H1 (cell line): ENCODE data around the gene MS4A18. TPM values are rescaled to one million over a fixed set of nuclear protein-coding genes. Genes with fewer than 3 reads are reported as not detected.
A peak's percentile ranks its signal among the peaks of the same experiment; 100 is the strongest.

Experiments
- CTCF ChIA-PET: fragments of 300-600 bp; sonication (Branson Sonifier 250); formaldehyde crosslinking; loops from one replicate; lab custom pipeline; 2021; ENCODE audit not compliant: partially characterized antibody; lab: Charles Lee
- POLR2A ChIA-PET: fragments of 300-600 bp; sonication (Branson Sonifier 250); formaldehyde crosslinking; loops from one replicate; lab custom pipeline; 2021; ENCODE audit warnings: inconsistent platforms; ENCODE audit not compliant: partially characterized antibody; lab: Charles Lee
- DNase-seq, 2 experiments: peaks; one replicate each; pipeline versions ENCODE4 v3.0.0 to v3.0.0-alpha.2; 2010 to 2022; ENCODE audit warnings: low spot score in 2 of 2, low read depth in 1 of 2, mixed read lengths in 1 of 2
- FAIRE-seq: peaks from 2 replicates; lab custom pipeline; 2011; peaks lifted over from hg19 to GRCh38; lab: Jason Lieb, UNC
- H2AFZ ChIP-seq: 2 replicates; pipeline ENCODE4 v1.8.1; 2012; ENCODE audit warnings: low read length, inconsistent platforms
- H2AK5ac ChIP-seq: 2 replicates; pipeline ENCODE4 v1.6.1; 2013; ENCODE audit warnings: low read depth, low read length
- H2BK120ac ChIP-seq: replicated peaks from 2 replicates; pipeline ENCODE3; 2013; ENCODE audit warnings: low read depth, low read length, inconsistent platforms
- H2BK12ac ChIP-seq: 2 replicates; pipeline ENCODE4 v1.6.1; 2013; ENCODE audit warnings: low read depth, low read length
- H2BK15ac ChIP-seq: 2 replicates; pipeline ENCODE4 v1.6.1; 2013; ENCODE audit warnings: low read length
- H2BK20ac ChIP-seq: 2 replicates; pipeline ENCODE4 v1.6.1; 2013; ENCODE audit warnings: low read length
- H2BK5ac ChIP-seq: 2 replicates; pipeline ENCODE4 v1.6.1; 2013; ENCODE audit warnings: low read depth, low read length
- H3K14ac ChIP-seq: 2 replicates; pipeline ENCODE4 v1.6.1; 2013; ENCODE audit warnings: inconsistent platforms; ENCODE audit not compliant: insufficient read length
- H3K18ac ChIP-seq: 2 replicates; pipeline ENCODE4 v1.6.1; 2013; ENCODE audit warnings: low read length; ENCODE audit errors: extremely low read depth
- H3K23ac ChIP-seq: 2 replicates; pipeline ENCODE4 v1.6.1; 2013; ENCODE audit warnings: inconsistent platforms; ENCODE audit not compliant: insufficient read length
- H3K23me2 ChIP-seq: 2 replicates; pipeline ENCODE4 v1.6.1; 2013; ENCODE audit warnings: low read depth, low read length
- H3K27ac ChIP-seq: 2 replicates; pipeline ENCODE4 v1.6.1; 2011; ENCODE audit warnings: low read depth, low read length, inconsistent platforms
- H3K27me3 ChIP-seq, 4 experiments: replicated peaks in 1 of 4; 1 replicate in 1 of 4; 2 replicates in 3 of 4; pipeline versions ENCODE4 v1.6.1 to v1.8.1; 2011 to 2013; ENCODE audit warnings: low read length in 3 of 4, mild to moderate bottlenecking in 3 of 4, inconsistent platforms in 2 of 4, mixed read lengths in 2 of 4, moderate library complexity in 1 of 4; ENCODE audit not compliant: control insufficient read depth in 3 of 4, insufficient read depth in 3 of 4; ENCODE audit errors: extremely low read depth in 1 of 4
- H3K36me3 ChIP-seq, 4 experiments: 2 replicates each; pipeline versions ENCODE4 v1.6.1 to v1.8.1; 2011 to 2013; ENCODE audit warnings: mild to moderate bottlenecking in 4 of 4, low read length in 3 of 4, moderate library complexity in 2 of 4, control low read depth in 1 of 4, inconsistent platforms in 1 of 4; ENCODE audit not compliant: insufficient read depth in 4 of 4, control insufficient read depth in 2 of 4
- H3K4ac ChIP-seq: replicated peaks from 2 replicates; pipeline ENCODE3; 2013; ENCODE audit warnings: low read length, low read depth, mixed read lengths, inconsistent platforms; ENCODE audit not compliant: insufficient read length
- H3K4me1 ChIP-seq, 4 experiments: replicated peaks in 1 of 4; 1 replicate in 1 of 4; 2 replicates in 3 of 4; pipeline versions ENCODE4 v1.6.1 to v1.8.1; 2011 to 2013; ENCODE audit warnings: low read length in 3 of 4, inconsistent platforms in 2 of 4, mixed read lengths in 1 of 4; ENCODE audit not compliant: insufficient read depth in 4 of 4, control insufficient read depth in 3 of 4
- H3K4me2 ChIP-seq, 2 experiments: 2 replicates each; pipeline versions ENCODE4 v1.6.1 to v1.8.1; 2011 to 2013; ENCODE audit warnings: low read depth in 2 of 2, low read length in 2 of 2, control low read depth in 1 of 2, inconsistent platforms in 1 of 2, mild to moderate bottlenecking in 1 of 2; ENCODE audit not compliant: insufficient read depth in 1 of 2
- H3K4me3 ChIP-seq, 4 experiments: fragments of 200-600, 300-600 bp in 1 of 4; sonication (generic), shearing (Covaris generic), sonication (Bioruptor Twin) in 1 of 4; 2 replicates each; pipeline versions ENCODE4 v1.5.1 to v1.8.1; 2011 to 2016; ENCODE audit warnings: low read length in 4 of 4, low read depth in 3 of 4, control low read depth in 2 of 4, inconsistent platforms in 2 of 4, mild to moderate bottlenecking in 2 of 4, mixed read lengths in 1 of 4, moderate library complexity in 1 of 4; ENCODE audit not compliant: insufficient read depth in 2 of 4; ENCODE audit errors: extremely low read depth in 1 of 4
- H3K56ac ChIP-seq: replicated peaks from 2 replicates; pipeline ENCODE3; 2013; ENCODE audit warnings: low read depth, mild to moderate bottlenecking, mixed read lengths, low read length, inconsistent platforms; ENCODE audit not compliant: insufficient read length
- H3K79me1 ChIP-seq: 2 replicates; pipeline ENCODE4 v1.6.1; 2013; ENCODE audit warnings: low read depth, low read length, control low read depth
- H3K79me2 ChIP-seq, 2 experiments: 2 replicates each; pipeline versions ENCODE4 v1.6.1 to v1.8.1; 2012 to 2013; ENCODE audit warnings: low read length in 2 of 2, mild to moderate bottlenecking in 2 of 2, inconsistent platforms in 1 of 2; ENCODE audit not compliant: insufficient read depth in 2 of 2, control insufficient read depth in 1 of 2
- H3K9ac ChIP-seq, 4 experiments: replicated peaks in 1 of 4; 1 replicate in 1 of 4; 2 replicates in 3 of 4; pipeline versions ENCODE4 v1.6.1 to v1.8.1; 2011 to 2013; ENCODE audit warnings: low read depth in 3 of 4, low read length in 3 of 4, control low read depth in 2 of 4, mild to moderate bottlenecking in 2 of 4, moderate library complexity in 2 of 4, inconsistent platforms in 1 of 4; ENCODE audit errors: extremely low read depth in 1 of 4
- H3K9me3 ChIP-seq, 2 experiments: 2 replicates each; pipeline versions ENCODE4 v1.6.1 to v1.8.1; 2012 to 2013; ENCODE audit warnings: mild to moderate bottlenecking in 2 of 2, moderate library complexity in 2 of 2, control low read depth in 1 of 2, inconsistent platforms in 1 of 2, low read depth in 1 of 2, low read length in 1 of 2, mixed read lengths in 1 of 2; ENCODE audit not compliant: insufficient read depth in 2 of 2
- H4K20me1 ChIP-seq, 2 experiments: replicated peaks in 1 of 2; 2 replicates each; pipeline versions ENCODE3 to v1.8.1; 2011 to 2013; ENCODE audit warnings: inconsistent platforms in 2 of 2, low read length in 2 of 2, mild to moderate bottlenecking in 1 of 2; ENCODE audit not compliant: insufficient read depth in 2 of 2, control insufficient read depth in 1 of 2
- H4K5ac ChIP-seq: 2 replicates; pipeline ENCODE4 v1.6.1; 2013; ENCODE audit warnings: low read length, low read depth, mixed read lengths, inconsistent platforms; ENCODE audit not compliant: insufficient read length
- H4K8ac ChIP-seq: 2 replicates; pipeline ENCODE4 v1.8.0; 2013; ENCODE audit warnings: mild to moderate bottlenecking, moderate library complexity, low read length, inconsistent platforms; ENCODE audit not compliant: insufficient read depth; ENCODE audit errors: extremely low read depth
- H4K91ac ChIP-seq: replicated peaks from 2 replicates; pipeline ENCODE3; 2013; ENCODE audit warnings: low read length, mixed read lengths, inconsistent platforms; ENCODE audit not compliant: insufficient read length
- CTBP2 ChIP-seq: IDR thresholded peaks from 2 replicates; pipeline ENCODE4 v1.7.0; 2011; ENCODE audit warnings: borderline replicate concordance, mild to moderate bottlenecking, moderate library complexity, mixed read lengths, low read length; ENCODE audit not compliant: insufficient read depth, insufficient read length
- CTCF ChIP-seq, 3 experiments: IDR thresholded peaks; 1 replicate in 2 of 3; 2 replicates in 1 of 3; pipeline versions ENCODE4 v1.5.1 to v1.6.1; 2011; ENCODE audit warnings: low read length in 3 of 3, mild to moderate bottlenecking in 3 of 3, inconsistent platforms in 2 of 3, low read depth in 1 of 3, moderate library complexity in 1 of 3; ENCODE audit not compliant: insufficient read depth in 1 of 3; ENCODE audit errors: control extremely low read depth in 1 of 3
- EZH2 ChIP-seq: fragments of 200-600 bp; sonication (generic); IDR thresholded peaks from 2 replicates; pipeline ENCODE4 v1.7.1; 2012; ENCODE audit warnings: low read depth, mild to moderate bottlenecking, moderate library complexity, low read length, inconsistent platforms; ENCODE audit not compliant: severe bottlenecking
- JUN ChIP-seq: IDR thresholded peaks from 2 replicates; pipeline ENCODE4 v1.6.1; 2011; ENCODE audit warnings: low read depth, mild to moderate bottlenecking, improper control_type of control experiment, low read length
- JUND ChIP-seq: IDR thresholded peaks from 2 replicates; pipeline ENCODE4 v1.6.1; 2011; ENCODE audit warnings: mild to moderate bottlenecking, improper control_type of control experiment, low read length
- NANOG ChIP-seq: IDR thresholded peaks from 2 replicates; pipeline ENCODE4 v1.6.1; 2011; ENCODE audit warnings: low read length, low read depth, mild to moderate bottlenecking, inconsistent platforms; ENCODE audit not compliant: insufficient read depth, poor library complexity, severe bottlenecking
- SP1 ChIP-seq: IDR thresholded peaks from 2 replicates; pipeline ENCODE4 v1.6.1; 2011; ENCODE audit warnings: low read depth, low read length
- SUZ12 ChIP-seq: fragments of 200-600 bp; sonication (generic); IDR thresholded peaks from 2 replicates; pipeline ENCODE4 v1.6.1; 2012; ENCODE audit warnings: mild to moderate bottlenecking, inconsistent platforms, low read length, moderate library complexity, mixed read lengths
- TBP ChIP-seq: IDR thresholded peaks from 2 replicates; pipeline ENCODE4 v1.6.1; 2011; ENCODE audit warnings: low read depth, low read length, improper control_type of control experiment
- TCF12 ChIP-seq: IDR thresholded peaks from 2 replicates; pipeline ENCODE4 v1.6.1; 2011; ENCODE audit warnings: low read depth, mild to moderate bottlenecking, low read length
- WGBS, 2 experiments: shearing (Covaris generic) in 1 of 2; methylation state at CpG; one replicate each; pipeline versions ENCODE4 v1.1.6 to v1.1.7; 2013 to 2015; ENCODE audit warnings: low lambda C conversion rate in 2 of 2, mixed read lengths in 2 of 2, inconsistent platforms in 1 of 2, low coverage in 1 of 2, missing lambda C conversion rate in 1 of 2; ENCODE audit not compliant: insufficient replicate concordance in 2 of 2, insufficient coverage in 1 of 2, insufficient read length in 1 of 2; ENCODE audit errors: extremely low coverage in 1 of 2, missing lambda C conversion rate in 1 of 2; 5-methylcytosine and 5-hydroxymethylcytosine counted together
- polyA plus RNA-seq, 7 experiments: library from polyadenylated mRNA; depleted of rRNA in 3 of 7; stranded (reverse) in 5 of 7; unstranded in 2 of 7; fragments of >200 nt in 5 of 7; fragments of 200-250 nt in 2 of 7; gene quantifications; 1 replicate in 5 of 7; 2 replicates in 1 of 7; 4 replicates in 1 of 7; pipeline versions ENCODE4 v1.2.1 to v1.2.3, GENCODE V29; 2011 to 2013; ENCODE audit warnings: missing spikeins in 2 of 7, mixed read lengths in 2 of 7
- total RNA-seq: library from RNA; stranded (reverse); fragmentation: NEBNext Ultra II Directional; extraction: Animal tissue kit (Norgen Biotek cat#: 25700); gene quantifications from 2 replicates; pipeline ENCODE4 v1.2.1, GENCODE V29; 2021

MS4A18 gene
- total and polyA plus RNA-seq, 2 of the 8 experiments (the other 6 are each of a cell fraction or from before 2014, with no cell fraction given), result not detected

- DNase-seq (no peak), FAIRE-seq (peak; percentile 32)
- no peak within 1 kb of the TSS for H3K4me3 ChIP-seq
- H3K4me1 ChIP-seq, result no peaks in the 10 kb centered on the region; a peak in 2 of 7 replicates
- no peak within 1 kb of the TSS for H2BK20ac ChIP-seq
- no peak within 1 kb of the TSS for H3K56ac ChIP-seq
- 0 out of 4 replicates have a peak, but pooled peaks cover 0 to 4% of the 10 kb centered on the region in 2 experiments for H3K9me3 ChIP-seq
- H4K91ac ChIP-seq, result no peak within 1 kb of the TSS
- H3K14ac ChIP-seq, result no peak within 1 kb of the TSS
- ChIA-PET CTCF (interaction anchor here (0.6 to 1.9 kb wide), 31 partner anchors 9 to 1532 kb away, joined by 3 to 28 read pairs (median 4); partner anchors contain the start of genes MS4A10 and MS4A8), POLR2A (no interaction called here)
- H2BK5ac ChIP-seq, result no peak within 1 kb of the TSS
- no peak within 1 kb of the TSS for H2BK120ac ChIP-seq
- WGBS, 2 experiments, result 58% methylated on average over 13 of the region's 14 CpGs; no CpG with 5 or more reads in 1 of the 2 experiments
- H4K5ac ChIP-seq, result no peak within 1 kb of the TSS
- no peaks in the 10 kb centered on the region for H3K27me3 ChIP-seq
- H3K4ac ChIP-seq, result no peak within 1 kb of the TSS
- H2AK5ac ChIP-seq, result no peak within 1 kb of the TSS
- H4K20me1 ChIP-seq, result no peaks in the 10 kb centered on the region
- H4K8ac ChIP-seq, result no peak within 1 kb of the TSS
- no peak within 1 kb of the TSS for H3K27ac ChIP-seq
- no peaks in the 10 kb centered on the region for H3K79me1 ChIP-seq
- no peaks in the 10 kb centered on the region for H3K23me2 ChIP-seq
- no peak within 1 kb of the TSS for H3K9ac ChIP-seq
- no peaks in the 10 kb centered on the region for H3K36me3 ChIP-seq
- no peaks in the 10 kb centered on the region for H3K79me2 ChIP-seq
- no peak within 1 kb of the TSS for H3K18ac ChIP-seq
- no peak within 1 kb of the TSS for H2BK15ac ChIP-seq
- no peak within 1 kb of the TSS for H2BK12ac ChIP-seq
- H3K4me2 ChIP-seq, result no peak within 1 kb of the TSS
- H2AFZ ChIP-seq, result peak within 1 kb of the TSS; percentile 90
- H3K23ac ChIP-seq, result no peak within 1 kb of the TSS
- peak; percentile 2 to 63 (median 63) for TF ChIP-seq CTCF (IDR thresholded peaks at IDR 0.05; ENCODE audit: control extremely low read depth in 1 of 3, insufficient read depth in 1 of 3, low read depth in 1 of 3, low read length in 3 of 3)
- no peak for TF ChIP-seq CTBP2
- TF ChIP-seq TCF12, result no peak
- 0 out of 2 replicates have a peak, but pooled peaks have one; percentile 39 for TF ChIP-seq SP1
- no peak for TF ChIP-seq EZH2
- TF ChIP-seq NANOG, result no peak
- no peak for TF ChIP-seq TBP
- no peak for TF ChIP-seq JUND
- no peak for TF ChIP-seq SUZ12
- no peak for TF ChIP-seq JUN
Measured at GRCh38 chr11:60756307-60757032, 31.9 kb downstream of the MS4A18 start, which contains the start of gene MS4A15. Gene MS4A15 (plus strand): TSS chr11:60756867. CDS start chr11:60763734, 6,867 bp downstream.
